HG03342 (cell line): ENCODE data around the gene COPB2.
A peak's percentile ranks its signal among the peaks of the same experiment; 100 is the strongest.
"Not testable (repeated sequence)": the region's sequence is repeated elsewhere in the genome, so short reads cannot be mapped to it uniquely, and the experiment has no call there.

Experiments
- ATAC-seq: cut with Tn5 transposase; IDR thresholded peaks from one replicate; pipeline ENCODE4 v1.9.1; 2021; ENCODE audit warnings: mild to moderate bottlenecking, moderate library complexity; ENCODE audit not compliant: unreplicated experiment

The COPB2 gene

GRCh38 chr3:139380575-139380974, 8.9 kb downstream of the COPB2 start:
- ATAC-seq: no peak

- no peak for ATAC-seq
Measured at GRCh38 chr3:139378587-139379241, 10.7 kb downstream of the COPB2 start.

- no peak for ATAC-seq
Measured at GRCh38 chr3:139377378-139377777, 12.1 kb downstream of the COPB2 start.

GRCh38 chr3:139374099-139374498, 15.3 kb downstream of the COPB2 start:
- ATAC-seq: no peak

GRCh38 chr3:139364549-139364948, 24.9 kb downstream of the COPB2 start:
- ATAC-seq: no peak

- ATAC-seq: no peak
Measured at GRCh38 chr3:139361276-139361675, 28.2 kb downstream of the COPB2 start.

GRCh38 chr3:139358841-139359562, 30.4 kb downstream of the COPB2 start:
- no peak for ATAC-seq

- no peak for ATAC-seq
Measured at GRCh38 chr3:139357899-139358298, 31.5 kb downstream of the COPB2 start.

- no peak for ATAC-seq
Measured at GRCh38 chr3:139355891-139356290, 33.6 kb downstream of the COPB2 start.

- no peak for ATAC-seq
Measured at GRCh38 chr3:139355476-139355875, 34.0 kb downstream of the COPB2 start.

GRCh38 chr3:139354661-139355060, 34.8 kb downstream of the COPB2 start:
- no peak for ATAC-seq

- no peak for ATAC-seq
Measured at GRCh38 chr3:139353920-139354556, 35.4 kb downstream of the COPB2 start.

- ATAC-seq: no peak
Measured at GRCh38 chr3:139346771-139347170, 42.7 kb downstream of the COPB2 start.

GRCh38 chr3:139343895-139344856, 45.3 kb downstream of the COPB2 start, which contains the start of gene MRPS22:
TSS of gene MRPS22 (plus strand) at chr3:139344020. CDS start at chr3:139344027, 7 bp downstream.
- peak; percentile 99 for ATAC-seq

GRCh38 chr3:139342054-139342453, 47.4 kb downstream of the COPB2 start:
- ATAC-seq: no peak

- ATAC-seq: no peak
Measured at GRCh38 chr3:139340784-139341183, 48.7 kb downstream of the COPB2 start.

GRCh38 chr3:139339219-139339906, 50.1 kb downstream of the COPB2 start:
- ATAC-seq: no peak

GRCh38 chr3:139338405-139338804, 51.0 kb downstream of the COPB2 start:
- ATAC-seq: no peak

GRCh38 chr3:139334675-139335074, 54.8 kb downstream of the COPB2 start:
- ATAC-seq: not testable (repeated sequence)

- ATAC-seq: no peak
Measured at GRCh38 chr3:139332092-139332491, 57.4 kb downstream of the COPB2 start.
